Esophagus muscularis mucosa (tissue), 4 donors: Measurements from ENCODE around the gene GRIK4. TPM values are rescaled to one million over a fixed set of nuclear protein-coding genes. Genes with fewer than 3 reads are reported as not detected.

ENCODE experiments used
- DNase-seq: peaks from one replicate; pipeline ENCODE4 v3.0.0-alpha.2; 2017; ENCODE audit errors: extremely low spot score
- H3K27ac ChIP-seq, 4 donors: fragments of 200-600 bp; sonication (generic); replicated peaks in 1 of 4; 1 replicate in 3 of 4; 2 replicates in 1 of 4; pipeline ENCODE4 v1.5.1; 2016 to 2019; ENCODE audit warnings: mild to moderate bottlenecking in 1 of 4
- H3K27me3 ChIP-seq, 4 donors: fragments of 200-600 bp; sonication (generic); one replicate each; pipeline versions ENCODE4 v1.5.1 to v1.6.0; 2016 to 2019
- H3K36me3 ChIP-seq, 4 donors: fragments of 200-600 bp; sonication (generic); one replicate each; pipeline ENCODE4 v1.5.1; 2016 to 2019
- H3K4me1 ChIP-seq, 4 donors: fragments of 200-600 bp; sonication (generic); one replicate each; pipeline ENCODE4 v1.5.1; 2016 to 2019
- H3K4me3 ChIP-seq, 4 donors: fragments of 200-600 bp; sonication (generic); 1 replicate in 2 of 4; 2 replicates in 2 of 4; pipeline ENCODE4 v1.5.1; 2016 to 2019; ENCODE audit warnings: mild to moderate bottlenecking in 4 of 4, moderate library complexity in 1 of 4
- H3K9me3 ChIP-seq, 4 donors: fragments of 200-600 bp; sonication (generic); 1 replicate in 3 of 4; 2 replicates in 1 of 4; pipeline ENCODE4 v1.5.1; 2016 to 2019
- EP300 ChIP-seq: sonication (generic); formaldehyde crosslinking; IDR thresholded peaks from one replicate; pipeline ENCODE4 v1.6.1; 2017; ENCODE audit warnings: antibody characterized with exemption
- POLR2A ChIP-seq: fragments of 450-650 bp; IDR thresholded peaks from one replicate; pipeline ENCODE4 v1.6.1; 2017; ENCODE audit warnings: antibody characterized with exemption, moderate library complexity, mild to moderate bottlenecking, low read depth
- POLR2AphosphoS5 ChIP-seq, 2 donors: sonication (generic); formaldehyde crosslinking; IDR thresholded peaks; one replicate each; pipeline ENCODE4 v1.6.1; 2017; ENCODE audit warnings: antibody characterized with exemption in 2 of 2
- WGBS: methylation state at CpG from one replicate; pipeline ENCODE4 v1.1.5; 2018; 5-methylcytosine and 5-hydroxymethylcytosine counted together
- intact Hi-C: fragments of 100-400 bp; cut with DNase I; formaldehyde crosslinking; loops from one replicate; pipeline ENCODE4 v1.15.1; 2023
- total RNA-seq, 4 donors: library from RNA; depleted of rRNA; stranded (reverse); fragments of >200 nt; gene quantifications; one replicate each; pipeline versions ENCODE4 v1.1.0 to v1.2.1, GENCODE V29; 2016
- TF ChIP-seq, protein P1 (sequence below), 3 experiments: fragments of 200-600 bp in 2 of 3; fragments of 450-650 bp in 1 of 3; sonication (generic) in 2 of 3; IDR thresholded peaks; one replicate each; pipeline ENCODE4 v1.5.1; 2017 to 2019; ENCODE audit warnings: antibody characterized with exemption in 3 of 3, mild to moderate bottlenecking in 2 of 3, moderate library complexity in 1 of 3

GRIK4 gene
- total RNA-seq, 4 donors from 2014 or later: 0.13 to 0.83 (median 0.43) TPM

GRCh38 chr11:120550007-120550406 is 38.5 kb downstream of the GRIK4 start:
- no peaks in the 10 kb centered on the region for H3K36me3 ChIP-seq
- intact Hi-C loops: no loop called here
- no peak overlapping the region for H3K4me3 ChIP-seq
- TF ChIP-seq EP300 (no peak), POLR2A (no peak), POLR2AphosphoS5 (IDR thresholded peaks at IDR 0.05) (no peak)
- TF ChIP-seq, protein P1, sequence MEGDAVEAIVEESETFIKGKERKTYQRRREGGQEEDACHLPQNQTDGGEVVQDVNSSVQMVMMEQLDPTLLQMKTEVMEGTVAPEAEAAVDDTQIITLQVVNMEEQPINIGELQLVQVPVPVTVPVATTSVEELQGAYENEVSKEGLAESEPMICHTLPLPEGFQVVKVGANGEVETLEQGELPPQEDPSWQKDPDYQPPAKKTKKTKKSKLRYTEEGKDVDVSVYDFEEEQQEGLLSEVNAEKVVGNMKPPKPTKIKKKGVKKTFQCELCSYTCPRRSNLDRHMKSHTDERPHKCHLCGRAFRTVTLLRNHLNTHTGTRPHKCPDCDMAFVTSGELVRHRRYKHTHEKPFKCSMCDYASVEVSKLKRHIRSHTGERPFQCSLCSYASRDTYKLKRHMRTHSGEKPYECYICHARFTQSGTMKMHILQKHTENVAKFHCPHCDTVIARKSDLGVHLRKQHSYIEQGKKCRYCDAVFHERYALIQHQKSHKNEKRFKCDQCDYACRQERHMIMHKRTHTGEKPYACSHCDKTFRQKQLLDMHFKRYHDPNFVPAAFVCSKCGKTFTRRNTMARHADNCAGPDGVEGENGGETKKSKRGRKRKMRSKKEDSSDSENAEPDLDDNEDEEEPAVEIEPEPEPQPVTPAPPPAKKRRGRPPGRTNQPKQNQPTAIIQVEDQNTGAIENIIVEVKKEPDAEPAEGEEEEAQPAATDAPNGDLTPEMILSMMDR (IDR thresholded peaks at IDR 0.05): no peak
- 78% methylated on average over 5 of the region's 5 CpGs for WGBS
- no peak overlapping the region for H3K27ac ChIP-seq
- peaks cover 22 to 32% (median 29%) of the 10 kb centered on the region in 4 donors for H3K4me1 ChIP-seq
- no peaks in the 10 kb centered on the region for H3K27me3 ChIP-seq
- H3K9me3 ChIP-seq: no peaks in the 10 kb centered on the region
- DNase-seq: no peak

DNA sequence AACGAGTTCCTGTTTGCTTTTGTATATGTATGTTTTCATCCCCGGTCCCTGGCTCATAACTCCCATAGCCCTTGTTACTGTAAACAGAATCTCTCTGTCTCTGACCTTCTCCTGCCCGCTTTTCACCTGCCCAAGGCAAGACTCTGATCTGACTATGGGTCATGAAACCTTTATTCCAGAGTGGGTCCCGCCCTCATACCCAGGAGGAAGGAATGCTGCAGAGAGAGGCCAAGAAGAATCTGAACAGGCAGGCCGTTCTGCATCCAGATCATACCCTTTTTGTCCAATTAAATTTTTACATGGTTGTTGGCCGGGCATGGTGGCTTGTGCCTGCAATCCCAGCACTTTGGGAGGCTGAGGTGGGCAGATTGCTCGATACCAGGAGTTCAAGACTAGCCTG is 39.6 kb downstream of the GRIK4 start:
- Histone ChIP-seq H3K27me3 (no peaks in the 10 kb centered on the region), H3K9me3 (no peaks in the 10 kb centered on the region), H3K27ac (no peak overlapping the region), H3K36me3 (no peaks in the 10 kb centered on the region), H3K4me1 (peaks cover 22 to 28% (median 26%) of the 10 kb centered on the region in 4 donors), H3K4me3 (no peak overlapping the region)
- WGBS: 92% methylated on average over 7 of the region's 7 CpGs
- no peak for DNase-seq
- intact Hi-C loops: no loop called here
- TF ChIP-seq POLR2A: no peak
- no peak for TF ChIP-seq EP300
- TF ChIP-seq, protein P1 (IDR thresholded peaks at IDR 0.05): no peak

- Histone ChIP-seq H3K36me3 (no peaks in the 10 kb centered on the region), H3K9me3 (no peaks in the 10 kb centered on the region), H3K4me3 (no peak overlapping the region), H3K4me1 (no peaks in the 10 kb centered on the region), H3K27ac (no peak overlapping the region), H3K27me3 (peaks cover 0 to 10% (median 0%) of the 10 kb centered on the region in 4 donors)
- TF ChIP-seq POLR2A: no peak
- no peak for TF ChIP-seq EP300
- TF ChIP-seq, protein P1 (IDR thresholded peaks at IDR 0.05): no peak
- TF ChIP-seq POLR2AphosphoS5 (IDR thresholded peaks at IDR 0.05): no peak
- 93% methylated on average over 9 of the region's 14 CpGs for WGBS
- intact Hi-C loops: no loop called here
- no peak for DNase-seq
Measured at GRCh38 chr11:120554766-120555432, 43.4 kb downstream of the GRIK4 start.

GRCh38 chr11:120555433-120555773 is 43.9 kb downstream of the GRIK4 start:
- H3K9me3 ChIP-seq: no peaks in the 10 kb centered on the region
- H3K27me3 ChIP-seq: peaks cover 0 to 10% (median 0%) of the 10 kb centered on the region in 4 donors
- 83% methylated on average over 11 of the region's 11 CpGs for WGBS
- H3K27ac ChIP-seq: no peak overlapping the region
- no peak for DNase-seq
- H3K36me3 ChIP-seq: no peaks in the 10 kb centered on the region
- intact Hi-C loops: no loop called here
- H3K4me3 ChIP-seq: no peak overlapping the region
- no peaks in the 10 kb centered on the region for H3K4me1 ChIP-seq
- TF ChIP-seq, protein P1 (IDR thresholded peaks at IDR 0.05): no peak
- no peak for TF ChIP-seq EP300
- TF ChIP-seq POLR2AphosphoS5 (IDR thresholded peaks at IDR 0.05): no peak
- no peak for TF ChIP-seq POLR2A

- TF ChIP-seq, protein P1 (IDR thresholded peaks at IDR 0.05): no peak
- TF ChIP-seq POLR2A (no peak), EP300 (no peak), POLR2AphosphoS5 (IDR thresholded peaks at IDR 0.05) (no peak)
- Histone ChIP-seq H3K36me3 (no peaks in the 10 kb centered on the region), H3K4me1 (no peaks in the 10 kb centered on the region), H3K9me3 (no peaks in the 10 kb centered on the region), H3K27me3 (peaks cover 0 to 15% (median 0%) of the 10 kb centered on the region in 4 donors), H3K4me3 (no peak overlapping the region), H3K27ac (no peak overlapping the region)
- WGBS: 83% methylated on average over 9 of the region's 9 CpGs
- DNase-seq: no peak
- intact Hi-C loops: no loop called here
Measured at GRCh38 chr11:120556797-120557196, 45.2 kb downstream of the GRIK4 start.
